Stomach smooth muscle (tissue), 2 donors: ENCODE data around the gene EN1.
A peak's percentile ranks its signal among the peaks of the same experiment; 100 is the strongest.

ENCODE experiments used
- H3K27ac ChIP-seq: one replicate; pipeline ENCODE4 v1.7.0; 2013; ENCODE audit warnings: mild to moderate bottlenecking, low read length, inconsistent platforms
- H3K27me3 ChIP-seq, 2 donors: one replicate each; pipeline ENCODE4 v1.7.0; 2013; ENCODE audit warnings: low read length in 2 of 2; ENCODE audit not compliant: insufficient read depth in 2 of 2, control insufficient read depth in 1 of 2
- H3K36me3 ChIP-seq, 2 donors: one replicate each; pipeline ENCODE4 v1.7.0; 2013; ENCODE audit warnings: low read length in 2 of 2; ENCODE audit not compliant: control insufficient read depth in 2 of 2, insufficient read depth in 2 of 2
- H3K4me1 ChIP-seq: one replicate; pipeline ENCODE4 v1.7.0; 2013; ENCODE audit warnings: low read length; ENCODE audit not compliant: control insufficient read depth, insufficient read depth
- H3K4me3 ChIP-seq, 2 donors: one replicate each; pipeline ENCODE4 v1.7.0; 2013; ENCODE audit warnings: low read length in 2 of 2
- H3K9ac ChIP-seq, 2 donors: one replicate each; pipeline ENCODE4 v1.7.0; 2013; ENCODE audit warnings: low read length in 2 of 2, mild to moderate bottlenecking in 1 of 2
- H3K9me3 ChIP-seq, 2 donors: one replicate each; pipeline ENCODE4 v1.7.0; 2013; ENCODE audit warnings: low read length in 2 of 2; ENCODE audit not compliant: control insufficient read depth in 2 of 2
- donor health status: healthy.
- donor health status: Pancreatic carcinoma.

EN1 gene

DNA sequence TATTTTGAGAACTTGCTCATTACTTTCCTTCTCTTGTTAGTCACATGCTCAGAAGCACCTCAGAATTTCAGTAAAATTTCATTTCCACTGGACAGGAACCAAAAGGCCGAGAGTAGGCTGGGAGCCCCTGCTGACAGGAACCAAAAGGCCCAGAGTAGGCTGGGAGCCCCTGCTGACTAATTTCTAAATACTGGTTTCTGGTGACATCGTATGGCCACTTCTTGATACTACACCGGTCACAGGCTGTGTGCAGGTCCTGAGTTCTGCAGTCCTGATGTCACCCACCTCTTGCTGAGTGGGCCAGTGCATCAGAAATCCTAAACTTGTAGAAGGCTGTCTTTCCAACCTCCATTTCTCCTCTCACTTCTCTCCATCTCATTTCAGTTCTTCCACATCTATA, 17.7 kb upstream of the EN1 start:
- Histone ChIP-seq H3K9me3 (no peaks in the 10 kb centered on the region), H3K4me3 (no peak overlapping the region), H3K4me1 (no peaks in the 10 kb centered on the region), H3K27ac (no peak overlapping the region), H3K36me3 (no peaks in the 10 kb centered on the region), H3K9ac (no peak overlapping the region), H3K27me3 (peaks cover 24 to 31% of the 10 kb centered on the region in 2 donors)

DNA sequence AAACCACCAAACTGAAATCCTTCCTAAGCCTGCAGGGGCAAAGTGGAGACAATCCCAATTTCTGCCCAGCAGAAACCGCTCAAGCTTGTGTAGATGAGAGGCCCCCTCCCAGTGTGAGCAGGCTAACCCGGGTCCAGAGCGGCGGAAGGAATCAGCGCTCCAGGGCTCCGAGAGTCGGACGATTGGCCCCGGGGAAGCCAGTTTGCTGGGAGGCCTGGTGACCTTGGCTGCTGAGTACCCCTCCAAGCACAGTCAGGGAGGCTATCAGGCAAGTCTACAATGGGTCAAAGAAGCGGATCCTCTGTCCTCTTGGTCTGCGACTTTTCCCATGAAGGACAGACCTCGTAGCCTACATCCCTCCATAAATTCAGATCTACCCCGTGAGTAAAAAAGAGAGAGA, 16.8 kb upstream of the EN1 start:
- Histone ChIP-seq H3K27me3 (peaks cover 31 to 36% of the 10 kb centered on the region in 2 donors), H3K9me3 (no peaks in the 10 kb centered on the region), H3K27ac (no peak overlapping the region), H3K9ac (no peak overlapping the region), H3K36me3 (no peaks in the 10 kb centered on the region), H3K4me3 (no peak overlapping the region), H3K4me1 (no peaks in the 10 kb centered on the region)

DNA sequence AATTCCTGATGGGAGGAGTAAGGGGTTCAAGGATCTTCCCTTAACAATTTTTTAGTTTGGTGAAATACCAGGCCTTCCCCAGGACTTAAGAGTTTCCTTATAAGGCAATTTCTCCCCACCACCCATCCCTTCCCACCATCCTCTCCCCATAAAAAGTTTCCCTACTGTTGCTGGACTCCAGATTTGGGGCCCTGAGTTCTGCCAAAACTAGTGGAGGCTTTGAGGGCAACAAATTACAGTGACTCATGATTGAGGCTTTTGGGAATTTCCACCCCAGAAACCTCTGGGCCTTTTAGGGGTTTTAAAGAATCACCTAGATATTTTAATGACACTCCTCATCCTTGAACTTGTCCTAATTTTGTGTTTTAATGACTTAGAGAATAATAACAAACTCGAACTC, 14.3 kb upstream of the EN1 start:
- Histone ChIP-seq H3K27ac (no peak overlapping the region), H3K36me3 (no peaks in the 10 kb centered on the region), H3K4me3 (no peak overlapping the region), H3K9me3 (no peaks in the 10 kb centered on the region), H3K4me1 (peaks cover 6% of the 10 kb centered on the region), H3K27me3 (peaks cover 56 to 59% of the 10 kb centered on the region in 2 donors), H3K9ac (no peak overlapping the region)

DNA sequence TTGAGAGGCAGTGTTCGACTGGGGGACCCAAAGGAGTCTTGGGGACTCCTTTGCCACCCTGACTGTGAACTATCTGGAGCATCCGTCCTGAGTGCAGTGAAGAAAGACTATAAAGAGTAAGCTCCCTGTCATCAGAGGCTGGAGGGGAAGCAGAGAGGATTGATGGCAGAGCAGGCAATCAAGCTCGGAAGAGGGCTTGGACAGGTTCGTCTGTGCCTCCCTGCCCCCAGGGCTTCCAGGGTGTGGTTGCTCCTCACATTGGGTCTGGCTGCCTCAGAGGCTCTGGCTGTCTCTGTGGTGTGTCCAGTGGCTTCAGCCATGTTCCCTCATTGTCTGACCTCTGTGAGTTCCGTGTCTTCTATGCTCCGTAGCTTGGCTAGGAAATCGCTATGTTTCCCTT, 13.8 kb upstream of the EN1 start:
- Histone ChIP-seq H3K36me3 (no peaks in the 10 kb centered on the region), H3K27me3 (peaks cover 61 to 63% of the 10 kb centered on the region in 2 donors), H3K27ac (no peak overlapping the region), H3K4me1 (peaks cover 10% of the 10 kb centered on the region), H3K9ac (no peak overlapping the region), H3K9me3 (no peaks in the 10 kb centered on the region), H3K4me3 (no peak overlapping the region)

DNA sequence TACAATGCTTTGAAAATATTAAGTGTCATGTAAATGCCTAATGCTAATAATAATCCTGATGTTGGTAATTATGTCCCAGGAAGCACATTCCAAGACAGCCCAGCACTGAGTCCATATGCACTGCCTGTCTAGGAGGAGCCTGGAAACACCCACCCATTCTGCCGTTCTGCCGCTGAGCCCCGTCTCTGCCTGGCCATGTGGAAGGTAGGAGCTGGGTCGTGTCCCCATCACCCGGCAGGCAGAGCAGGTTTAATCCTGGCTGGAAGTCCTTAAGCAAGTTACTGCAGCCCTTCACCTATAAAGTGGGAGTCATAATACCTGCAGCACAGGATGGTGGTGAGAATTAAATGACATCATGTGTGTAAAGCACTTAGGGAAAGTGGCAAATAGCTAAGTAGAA, 13.1 kb upstream of the EN1 start:
- peaks cover 17% of the 10 kb centered on the region for H3K4me1 ChIP-seq
- H3K36me3 ChIP-seq = no peaks in the 10 kb centered on the region
- no peak overlapping the region for H3K4me3 ChIP-seq
- H3K27me3 ChIP-seq = peaks cover 68 to 69% of the 10 kb centered on the region in 2 donors
- no peaks in the 10 kb centered on the region for H3K9me3 ChIP-seq
- H3K9ac ChIP-seq = no peak overlapping the region
- H3K27ac ChIP-seq = no peak overlapping the region

DNA sequence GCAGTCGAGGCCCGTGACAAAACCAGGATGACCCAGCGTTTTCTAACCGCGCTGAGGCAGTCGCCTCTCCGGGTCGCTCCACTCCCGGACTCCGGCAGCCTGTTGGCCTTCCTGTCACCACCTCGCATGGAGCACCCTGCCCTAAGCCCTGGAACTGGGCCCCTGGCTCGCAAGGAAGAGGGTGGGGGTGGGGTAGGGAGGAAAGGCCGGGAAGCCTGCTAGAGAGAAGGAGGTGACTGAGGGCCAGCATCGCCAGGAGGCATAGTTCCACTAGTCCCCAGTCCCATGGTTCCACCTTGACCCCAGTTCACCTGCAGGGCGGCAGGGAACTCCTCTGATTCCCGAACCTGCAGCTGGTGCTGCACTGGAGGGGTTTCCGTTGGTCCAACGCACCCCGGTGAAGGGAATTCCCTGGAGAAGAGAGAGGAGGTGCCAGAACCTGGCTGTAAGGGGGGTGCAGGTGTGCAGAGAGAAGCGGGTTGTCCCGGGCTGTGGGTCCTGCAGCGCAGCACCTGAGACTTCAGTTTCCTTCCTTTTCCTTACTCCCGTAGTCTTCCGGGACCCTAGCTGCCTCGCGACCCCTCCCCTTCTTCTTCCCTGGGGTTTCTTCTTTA, 11.8 kb upstream of the EN1 start:
- H3K27ac ChIP-seq = no peak overlapping the region
- H3K4me1 ChIP-seq = peaks cover 22% of the 10 kb centered on the region
- no peak overlapping the region for H3K9ac ChIP-seq
- H3K9me3 ChIP-seq = no peaks in the 10 kb centered on the region
- no peaks in the 10 kb centered on the region for H3K36me3 ChIP-seq
- peaks cover 75 to 78% of the 10 kb centered on the region in 2 donors for H3K27me3 ChIP-seq
- H3K4me3 ChIP-seq = no peak overlapping the region

DNA sequence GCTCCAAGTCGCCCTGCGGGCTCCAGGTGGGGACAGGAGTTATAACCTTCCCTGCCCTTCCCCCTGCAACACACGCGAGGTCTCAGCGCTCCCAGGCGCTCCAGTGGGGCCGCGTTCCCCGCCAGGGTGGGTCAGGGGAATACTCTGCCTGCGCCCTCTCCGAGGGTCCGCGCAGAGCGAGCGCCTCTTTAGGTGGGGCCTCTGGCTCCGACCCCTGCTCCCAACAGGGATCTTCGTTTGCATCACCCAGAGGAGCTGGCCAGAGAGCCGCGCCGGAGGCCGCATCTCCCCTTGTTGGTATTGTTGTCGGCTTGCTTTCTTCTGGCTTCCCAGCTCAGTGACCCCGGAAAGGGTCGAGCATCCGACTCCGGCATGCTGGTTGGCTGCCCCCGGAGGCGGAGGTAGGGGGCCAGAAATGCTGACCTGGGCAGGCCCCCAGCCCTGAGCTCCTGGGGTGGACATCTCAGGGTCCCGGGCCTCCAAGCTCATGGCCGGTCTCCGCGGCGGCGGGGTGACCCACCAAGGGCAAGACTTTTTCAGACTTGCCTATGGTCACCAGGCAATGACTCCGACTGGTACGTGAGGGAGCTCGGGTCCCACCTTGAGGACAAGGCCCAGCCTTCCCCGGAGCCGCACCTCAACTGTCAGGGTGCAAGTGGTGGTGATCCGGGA, 11.2 kb upstream of the EN1 start:
- Histone ChIP-seq H3K27ac (no peak overlapping the region), H3K27me3 (peaks cover 79% of the 10 kb centered on the region in 2 donors), H3K9ac (no peak overlapping the region), H3K4me1 (peaks cover 27% of the 10 kb centered on the region), H3K4me3 (no peak overlapping the region), H3K36me3 (no peaks in the 10 kb centered on the region), H3K9me3 (no peaks in the 10 kb centered on the region)

DNA sequence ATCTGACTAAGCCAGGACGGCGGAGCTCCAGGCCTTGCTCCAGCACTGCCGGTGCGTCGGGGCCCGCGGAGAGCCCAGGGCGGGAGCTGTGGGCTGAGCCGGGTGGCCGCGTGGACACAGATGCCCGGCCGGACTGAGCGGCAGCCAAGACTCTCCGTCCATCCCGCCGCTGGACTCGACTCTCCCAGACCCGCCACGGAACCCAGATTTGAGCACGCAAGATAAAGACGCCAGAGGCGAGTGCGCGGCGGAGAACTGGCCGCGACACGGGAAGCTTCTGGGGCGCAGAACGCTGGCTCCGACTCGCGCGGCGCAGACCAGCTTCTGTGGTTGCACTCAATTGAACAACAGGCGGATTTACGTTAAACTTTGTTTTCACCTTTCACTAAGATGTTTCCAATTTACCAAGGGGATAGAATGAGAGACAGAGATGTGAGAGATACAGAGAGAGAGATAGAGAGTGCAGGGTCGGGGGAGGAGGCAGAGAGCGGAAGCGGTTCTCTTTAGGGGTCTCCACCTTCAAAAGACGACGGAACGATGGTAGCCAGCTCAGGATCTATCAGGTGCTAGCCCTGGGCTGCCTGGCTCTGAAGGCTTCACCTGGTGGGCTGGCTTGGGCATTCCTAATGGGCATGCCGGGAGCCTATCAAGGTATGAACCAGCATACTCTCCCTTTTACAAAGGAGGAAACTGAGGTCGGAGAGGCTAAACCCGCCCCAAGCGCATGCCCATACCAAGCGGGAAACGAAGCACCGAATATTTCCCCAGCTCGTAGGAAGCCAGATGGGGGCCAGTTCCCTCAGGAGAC, 10.4 kb upstream of the EN1 start:
- Histone ChIP-seq H3K9ac (no peak overlapping the region), H3K4me1 (peaks cover 29% of the 10 kb centered on the region), H3K9me3 (no peaks in the 10 kb centered on the region), H3K27me3 (peaks cover 83 to 85% of the 10 kb centered on the region in 2 donors), H3K4me3 (no peak overlapping the region), H3K36me3 (no peaks in the 10 kb centered on the region), H3K27ac (no peak overlapping the region)

DNA sequence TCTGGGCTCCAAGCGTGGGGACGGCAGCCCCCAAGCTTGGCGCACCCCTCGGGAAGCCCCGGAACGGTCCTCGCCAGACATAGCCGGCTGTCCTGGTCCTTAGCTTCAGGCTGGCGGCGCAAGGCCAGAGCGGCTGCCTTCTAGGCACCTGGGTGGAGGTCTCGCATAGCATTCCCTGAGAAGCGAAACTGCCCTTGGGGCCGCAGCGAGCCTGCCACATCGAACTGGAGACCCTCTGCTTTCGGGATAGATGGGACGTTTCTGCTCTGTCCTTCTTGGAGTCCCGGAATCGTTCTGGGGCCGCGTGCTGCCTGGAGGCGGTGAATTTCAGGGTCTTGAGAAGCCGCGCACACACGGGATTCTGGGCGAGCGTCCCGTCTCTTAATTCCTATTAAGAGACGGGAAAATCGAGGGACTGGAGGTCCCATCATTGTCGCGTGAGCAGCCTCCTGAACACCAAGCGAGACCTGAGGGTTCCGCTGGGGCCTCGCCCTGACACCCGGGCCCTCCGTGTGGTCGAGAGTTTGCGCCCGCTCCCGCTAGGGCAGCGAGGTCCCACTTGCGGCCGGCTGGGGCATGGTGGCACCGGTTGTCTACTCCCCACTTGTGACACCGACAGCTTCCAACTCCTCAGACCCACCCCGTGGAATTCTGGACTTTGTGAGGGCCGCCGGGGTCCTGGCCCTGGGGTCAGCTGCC, 9.7 kb upstream of the EN1 start:
- H3K4me1 ChIP-seq = peaks cover 29% of the 10 kb centered on the region
- peak overlapping the region in 1 of 2 donors; percentile 15 for H3K4me3 ChIP-seq
- no peaks in the 10 kb centered on the region for H3K36me3 ChIP-seq
- H3K27ac ChIP-seq = no peak overlapping the region
- no peaks in the 10 kb centered on the region for H3K9me3 ChIP-seq
- H3K9ac ChIP-seq = no peak overlapping the region
- peaks cover 88 to 91% of the 10 kb centered on the region in 2 donors for H3K27me3 ChIP-seq

DNA sequence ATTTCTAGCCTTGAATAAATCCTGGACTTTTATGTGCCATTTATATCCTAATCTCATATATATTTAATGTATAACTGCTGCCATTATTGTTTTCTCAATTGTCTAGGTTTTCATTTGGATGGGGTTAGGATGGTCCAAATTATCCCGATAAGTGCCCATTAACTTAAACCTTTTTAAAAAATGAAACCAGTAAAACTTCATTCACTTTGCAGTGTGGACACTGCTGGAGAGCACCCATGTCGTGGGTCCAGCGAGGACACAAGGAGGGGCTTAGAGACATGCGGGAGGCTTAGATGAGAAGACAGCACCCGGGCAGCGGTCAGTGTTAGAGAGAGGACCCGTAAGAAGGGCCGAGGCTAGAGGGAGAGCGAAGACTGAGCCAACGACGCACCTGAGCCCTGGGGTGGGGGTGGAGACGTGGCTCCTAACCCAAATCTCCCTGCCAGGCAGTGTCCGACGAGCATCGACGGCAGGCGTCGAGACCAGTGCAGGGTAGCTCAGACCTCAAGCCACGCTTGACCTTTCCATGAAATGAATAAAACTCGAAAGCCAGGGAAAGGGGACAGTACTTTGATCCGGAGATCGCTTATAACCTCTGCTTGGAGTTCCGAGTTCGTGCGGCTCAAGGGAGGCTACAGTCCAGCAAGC, 9.0 kb upstream of the EN1 start:
- H3K4me1 ChIP-seq = peaks cover 29% of the 10 kb centered on the region
- H3K9me3 ChIP-seq = no peaks in the 10 kb centered on the region
- peaks cover 90 to 95% of the 10 kb centered on the region in 2 donors for H3K27me3 ChIP-seq
- no peaks in the 10 kb centered on the region for H3K36me3 ChIP-seq
- H3K9ac ChIP-seq = no peak overlapping the region
- H3K4me3 ChIP-seq = peak overlapping the region in 1 of 2 donors; percentile 15
- H3K27ac ChIP-seq = no peak overlapping the region
